Kidney tubule cell (primary cell): ENCODE results near the gene LSM7.
A peak's percentile ranks its signal among the peaks of the same experiment; 100 is the strongest.

Experiments used
- DNase-seq: peaks from one replicate; pipeline ENCODE4 v3.0.0-alpha.2; 2018; ENCODE audit warnings: low spot score

LSM7 gene

DNA sequence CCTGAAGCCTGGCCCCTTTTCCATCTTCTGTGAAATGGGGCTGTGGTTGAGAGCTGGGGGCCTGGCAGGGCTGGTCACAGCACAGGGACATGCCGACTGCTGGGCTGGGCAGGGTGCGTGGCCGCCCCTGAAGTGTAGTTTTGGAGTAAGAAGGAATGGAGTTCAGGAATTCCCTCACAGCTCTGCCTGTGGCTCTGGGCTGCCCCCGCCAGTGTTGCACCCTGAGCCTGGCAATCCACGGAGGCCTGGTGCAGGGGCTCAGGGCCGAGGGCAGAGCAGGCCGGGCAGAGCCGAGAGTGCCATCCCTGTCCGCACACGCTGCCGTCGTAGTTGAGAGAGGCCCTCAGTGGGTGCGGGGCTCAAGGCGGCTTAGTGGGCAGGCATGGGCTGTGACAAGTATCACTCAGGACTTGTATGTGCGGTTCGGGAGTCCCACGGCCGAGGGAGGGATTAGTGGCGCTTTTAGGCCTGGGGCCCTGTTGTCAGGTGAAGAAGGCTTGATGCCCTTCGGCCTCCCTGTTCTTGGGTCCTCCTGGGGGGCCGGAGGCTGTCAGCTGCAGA lies 9.7 kb upstream of the LSM7 start:
- no peak for DNase-seq

DNA sequence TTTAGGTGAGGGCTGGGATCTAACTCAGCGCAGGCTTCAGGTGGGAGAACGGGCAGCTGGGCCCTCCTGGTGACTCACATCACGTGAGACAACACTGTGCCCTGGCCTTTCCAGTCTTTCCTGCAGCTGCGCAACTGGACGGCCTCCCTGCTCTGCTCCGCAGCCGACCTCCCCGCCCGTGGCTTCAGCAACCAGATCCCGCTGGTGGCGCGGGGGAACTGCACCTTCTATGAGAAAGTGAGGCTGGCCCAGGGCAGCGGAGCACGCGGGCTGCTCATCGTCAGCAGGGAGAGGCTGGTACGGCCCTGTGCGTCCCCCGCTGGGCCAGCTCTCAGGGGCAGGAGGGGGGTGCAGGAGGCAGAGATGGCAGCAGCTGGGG lies 8.9 kb upstream of the LSM7 start:
- DNase-seq = peak; percentile 25

DNA sequence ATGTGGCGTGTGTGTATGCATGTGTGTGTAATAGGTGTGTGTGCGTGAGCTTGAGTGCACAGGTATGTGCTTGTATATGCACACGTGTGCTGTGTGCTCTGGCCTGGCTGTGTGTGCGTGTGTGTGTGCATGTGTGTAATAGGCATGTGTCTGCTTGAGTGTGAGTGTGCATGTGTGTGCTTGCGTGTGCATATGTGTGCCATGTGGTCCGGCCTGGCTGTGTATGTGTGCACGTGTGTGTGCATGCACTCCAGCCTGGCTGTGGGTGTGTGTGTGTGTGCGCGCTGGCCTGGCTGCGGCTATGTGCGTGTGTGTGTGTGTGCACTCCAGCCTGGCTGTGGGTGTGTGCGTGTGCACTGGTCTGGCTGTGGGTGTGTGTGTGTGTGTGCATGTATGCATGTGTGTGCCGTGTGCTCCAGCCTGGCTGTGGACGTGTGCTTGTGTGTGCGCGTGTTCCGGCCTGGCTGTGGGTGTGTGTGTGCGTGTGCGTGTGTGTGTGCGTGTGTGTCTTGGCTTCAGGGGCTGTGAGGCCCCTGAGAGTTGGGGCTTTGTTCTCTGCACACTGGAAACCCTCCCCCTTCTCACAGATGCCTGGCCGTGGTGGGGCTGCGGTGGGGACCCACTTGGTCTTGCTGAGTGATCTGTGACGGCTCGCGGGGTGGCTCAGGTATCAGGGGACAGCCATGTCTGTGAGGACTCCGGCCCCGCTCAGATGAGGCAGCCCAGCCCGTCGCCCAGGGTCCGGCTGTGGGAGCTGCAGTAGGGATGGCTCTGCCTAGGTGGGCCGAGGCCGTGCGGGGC lies 8.3 kb upstream of the LSM7 start:
- DNase-seq = no peak

- no peak for DNase-seq
Observed at GRCh38 chr19:2335848-2336247, 7.5 kb upstream of the LSM7 start.

GRCh38 chr19:2334986-2335846 lies 6.8 kb upstream of the LSM7 start:
- no peak for DNase-seq

- DNase-seq = no peak
Observed at GRCh38 chr19:2334426-2334825, 6.0 kb upstream of the LSM7 start.

GRCh38 chr19:2333807-2334211 lies 5.4 kb upstream of the LSM7 start:
- no peak for DNase-seq

GRCh38 chr19:2333027-2333806 lies 4.8 kb upstream of the LSM7 start:
- DNase-seq = peak; percentile 13

DNA sequence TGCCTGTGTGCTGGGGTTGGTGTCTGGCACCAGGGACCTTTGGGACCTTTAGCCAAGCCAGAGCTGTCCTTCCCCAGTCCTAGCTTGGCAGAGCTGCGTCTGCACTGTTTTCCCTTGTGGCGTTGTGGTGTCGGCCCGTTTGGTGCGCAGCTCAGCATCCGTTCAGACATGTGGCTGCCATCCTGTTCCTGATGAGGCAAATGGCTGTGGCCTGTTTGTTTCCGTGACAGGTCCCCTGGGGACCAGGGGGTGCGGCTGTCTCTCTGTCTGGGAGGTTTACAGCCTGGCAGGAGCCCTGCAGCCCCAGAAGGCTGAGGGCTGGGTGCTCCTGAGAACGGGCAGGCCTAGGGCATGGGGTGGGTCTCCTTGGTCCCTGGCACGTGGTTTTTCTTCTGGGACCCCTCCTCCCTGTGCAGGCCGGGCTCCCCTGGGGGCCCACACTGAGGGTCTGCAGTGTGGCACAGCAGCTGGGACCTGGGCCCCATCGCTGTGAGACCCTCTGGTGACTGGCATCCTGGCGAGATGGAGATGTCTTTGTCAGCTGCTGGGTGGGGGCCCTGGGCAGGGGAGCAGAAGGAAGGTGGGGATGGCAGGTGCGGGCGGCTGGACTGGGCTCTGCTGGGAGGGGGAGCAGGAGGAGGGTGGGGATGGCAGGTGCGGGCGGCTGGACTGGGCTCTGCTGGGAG lies 4.1 kb upstream of the LSM7 start:
- no peak for DNase-seq

DNA sequence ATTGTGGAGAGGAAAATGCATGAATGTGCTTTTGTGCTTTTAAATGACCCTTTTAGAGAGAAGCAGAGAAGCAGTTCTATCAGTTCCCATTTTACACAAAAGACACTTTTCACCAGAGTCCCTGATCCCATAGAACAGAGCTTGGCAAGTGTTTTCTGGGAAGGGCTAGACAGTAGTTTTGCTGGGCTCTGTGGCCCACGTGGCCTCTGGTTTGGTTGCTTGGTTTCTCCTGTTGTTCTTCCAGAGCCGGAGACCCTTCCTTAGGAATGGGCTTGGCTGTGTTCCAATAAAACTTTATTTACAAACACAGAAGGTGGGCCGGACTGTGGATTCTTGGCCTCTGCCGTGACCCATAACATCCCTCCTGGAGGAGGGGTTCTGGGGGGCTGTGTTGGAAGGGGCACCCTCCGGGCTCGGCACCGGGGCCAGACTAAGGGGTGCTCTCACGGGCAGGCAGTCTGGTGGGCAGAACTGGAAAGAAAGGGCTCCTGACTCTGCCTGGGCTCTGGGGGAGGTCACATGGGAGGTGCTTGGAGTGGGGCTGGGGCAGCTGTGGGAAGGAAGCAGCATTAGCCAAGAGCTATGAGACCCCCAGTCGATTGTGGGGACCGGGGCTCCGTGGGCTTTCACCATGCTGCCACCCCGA lies 3.3 kb upstream of the LSM7 start:
- DNase-seq = no peak

DNA sequence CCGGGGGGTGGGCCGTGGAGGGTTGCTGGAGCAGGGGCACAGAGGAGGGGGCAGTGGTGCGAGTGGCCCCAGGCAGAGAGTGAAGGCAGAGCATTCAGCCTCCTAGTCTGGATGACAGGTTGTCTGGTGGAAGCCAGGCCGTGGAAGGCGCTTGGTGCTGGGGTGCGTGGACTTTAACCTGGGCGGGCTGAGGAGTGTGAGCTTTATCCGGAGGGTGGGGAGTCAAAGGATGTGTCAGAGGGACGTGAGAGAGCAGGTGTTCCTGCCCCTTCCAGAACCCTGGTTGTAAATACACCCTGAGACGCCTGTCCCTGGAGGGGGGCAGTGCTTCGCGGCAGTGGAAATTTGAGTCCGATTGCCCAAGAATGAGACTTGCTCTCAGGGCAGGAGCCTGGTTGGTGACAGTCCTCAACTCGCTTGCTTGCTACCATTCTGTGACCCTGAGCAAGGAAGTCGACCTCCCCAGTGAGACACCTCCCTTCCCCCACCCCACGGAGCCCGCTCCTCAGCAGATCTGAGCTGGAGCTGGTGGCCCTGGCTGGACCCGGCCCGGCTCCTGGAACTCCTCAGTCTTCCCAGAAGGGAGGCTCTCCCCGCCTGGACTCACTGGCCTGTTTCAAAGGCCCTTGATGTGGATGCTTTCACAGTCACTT lies 2.4 kb upstream of the LSM7 start:
- peak; percentile 20 for DNase-seq

GRCh38 chr19:2330255-2330631 lies 1.9 kb upstream of the LSM7 start:
- no peak for DNase-seq

- DNase-seq = no peak
Observed at GRCh38 chr19:2329501-2329916, 1.1 kb upstream of the LSM7 start.

- DNase-seq = no peak
Observed at GRCh38 chr19:2329149-2329478, 728 bp upstream of the LSM7 start.

DNA sequence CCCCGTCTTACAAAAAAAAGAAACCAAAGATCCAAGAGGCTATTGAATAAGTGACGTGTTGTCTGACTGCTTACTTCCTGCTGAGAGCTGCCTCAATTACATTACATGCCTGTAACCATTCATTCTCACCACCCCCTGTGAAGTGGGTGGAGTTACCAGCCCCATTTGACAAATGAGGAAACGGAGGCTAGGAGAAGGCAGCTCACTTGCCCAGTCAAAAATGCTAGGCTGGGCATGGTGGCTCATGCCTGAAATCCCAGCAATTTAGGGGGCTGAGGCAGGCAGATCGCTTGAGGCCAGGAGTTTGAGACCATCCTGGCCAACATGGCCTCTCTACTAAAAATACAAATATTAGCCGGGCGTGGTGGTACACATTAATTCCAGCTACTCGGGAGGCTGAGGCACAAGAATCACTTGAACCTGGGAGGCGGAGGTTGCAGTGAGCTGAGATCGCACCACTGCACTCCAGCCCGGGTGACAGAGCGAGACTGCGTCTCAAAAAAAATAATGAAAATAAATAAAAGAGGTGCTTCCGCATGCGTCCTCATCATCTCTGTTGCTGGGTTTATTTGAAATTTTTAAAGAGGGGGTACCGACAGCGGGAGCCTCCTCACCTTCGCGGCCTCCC lies 499 bp downstream of the LSM7 start:
- peak; percentile 93 for DNase-seq

- DNase-seq = no peak
Observed at GRCh38 chr19:2326699-2327360, 1.6 kb downstream of the LSM7 start.

GRCh38 chr19:2325281-2326046 lies 2.9 kb downstream of the LSM7 start:
- no peak for DNase-seq

DNA sequence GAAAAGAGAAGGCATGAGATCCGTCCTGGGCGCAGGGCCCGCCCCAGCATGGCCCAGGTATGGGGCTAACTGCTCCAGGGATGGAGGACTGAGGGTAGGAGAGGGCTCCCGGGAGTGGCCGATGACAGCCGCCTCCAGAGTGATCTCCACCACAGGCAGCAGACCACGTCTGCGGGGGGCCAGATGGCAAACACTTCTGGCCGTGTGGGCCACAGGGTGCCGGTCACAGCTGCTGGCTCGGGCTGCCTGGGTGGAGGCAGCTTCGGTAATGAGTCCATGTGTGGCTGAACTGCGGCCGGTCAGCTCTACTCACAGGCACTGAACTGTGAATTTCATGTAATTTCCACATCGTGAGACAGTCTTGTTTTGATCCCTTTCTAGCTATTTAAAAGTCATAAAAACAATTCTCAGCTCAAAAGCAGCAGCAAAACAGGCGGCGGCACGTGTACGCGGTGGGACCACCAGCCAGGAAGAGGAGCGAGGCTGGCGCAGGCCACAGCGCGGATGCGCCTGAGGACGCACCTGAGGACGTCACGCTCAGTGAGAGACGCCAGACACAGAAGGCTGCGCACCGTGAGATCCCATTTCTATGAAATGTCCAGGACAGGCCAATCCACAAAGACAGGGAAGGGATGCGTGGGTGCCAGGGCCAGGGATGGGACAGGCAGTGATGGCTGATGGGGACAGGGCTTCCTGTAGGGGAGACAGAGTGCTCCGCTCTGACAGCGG lies 4.0 kb downstream of the LSM7 start:
- DNase-seq = no peak
